T47D (cell line): Measurements from ENCODE around the gene KLHL30.

Experiments
- DNase-seq, 2 experiments: peaks; one replicate each; pipeline versions ENCODE4 v3.0.0 to v3.0.0-alpha.2; 2011 to 2012; ENCODE audit warnings: low read depth in 1 of 2, low spot score in 1 of 2
- JUND ChIP-seq: IDR thresholded peaks from 2 replicates; pipeline ENCODE4 v1.6.1; 2012; ENCODE audit warnings: low read depth
- in situ Hi-C: cut with HindIII; loops from 2 replicates; pipeline ENCODE4 v1.10.0; 2016; ENCODE audit warnings: low sequenced_read_pairs, low pct_unique_long_range_greater_than_20kb

KLHL30 gene

GRCh38 chr2:238126338-238126737 lies 12.1 kb upstream of the KLHL30 start:
- in situ Hi-C loops, result no loop called here
- no peak for TF ChIP-seq JUND
- DNase-seq, result no peak

- no peak for TF ChIP-seq JUND
- DNase-seq, result no peak
- in situ Hi-C loops, result no loop called here
These were observed 11.7 kb upstream of the KLHL30 start for GRCh38 chr2:238126775-238127164.

GRCh38 chr2:238127165-238128060 lies 11.1 kb upstream of the KLHL30 start:
- TF ChIP-seq JUND, result no peak
- DNase-seq, result no peak
- in situ Hi-C loops, result no loop called here

GRCh38 chr2:238128061-238128440 lies 10.4 kb upstream of the KLHL30 start:
- no peak for TF ChIP-seq JUND
- no peak for DNase-seq
- in situ Hi-C loops, result no loop called here

GRCh38 chr2:238128534-238129001 lies 9.9 kb upstream of the KLHL30 start:
- no peak for DNase-seq
- in situ Hi-C loops, result no loop called here
- TF ChIP-seq JUND, result no peak

GRCh38 chr2:238129166-238130010 lies 9.1 kb upstream of the KLHL30 start:
- DNase-seq, result no peak
- no peak for TF ChIP-seq JUND
- in situ Hi-C loops, result no loop called here

- TF ChIP-seq JUND, result no peak
- DNase-seq, result no peak
- in situ Hi-C loops, result no loop called here
These were observed 8.3 kb upstream of the KLHL30 start for GRCh38 chr2:238130111-238130695.

- no peak for DNase-seq
- TF ChIP-seq JUND, result no peak
- in situ Hi-C loops, result no loop called here
These were observed 7.5 kb upstream of the KLHL30 start for GRCh38 chr2:238130696-238131628.

GRCh38 chr2:238131761-238132462 lies 6.6 kb upstream of the KLHL30 start:
- in situ Hi-C loops, result no loop called here
- no peak for TF ChIP-seq JUND
- DNase-seq, result no peak

GRCh38 chr2:238132463-238133450 lies 5.7 kb upstream of the KLHL30 start:
- no peak for TF ChIP-seq JUND
- no peak for DNase-seq
- in situ Hi-C loops, result no loop called here
